ENCODE results near the gene WSCD2. TPM values are rescaled to one million over a fixed set of nuclear protein-coding genes. Genes with fewer than 3 reads are reported as not detected.

The WSCD2 gene
- polyA plus RNA-seq, 1 donor (not counting 4 experiments of a cell fraction or from before 2014, with no cell fraction given) = not detected

DNA sequence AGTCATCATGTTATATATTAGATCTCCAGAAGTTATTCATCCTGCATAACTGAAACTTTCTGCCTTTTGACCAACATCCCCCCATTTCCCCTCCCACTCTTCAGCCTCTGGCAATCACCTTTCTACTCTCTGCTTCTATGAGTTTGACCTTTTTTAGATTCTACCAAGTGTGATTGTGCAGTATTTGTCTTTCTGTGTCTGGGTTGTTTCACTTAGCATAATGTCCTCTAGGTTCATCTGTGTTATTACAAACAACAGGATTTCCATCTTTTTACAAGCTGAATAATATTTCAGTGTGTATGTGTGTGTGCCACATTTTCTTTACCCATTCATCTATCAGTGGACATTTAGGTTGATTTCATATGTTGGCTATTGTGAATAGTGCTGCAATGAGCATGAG is 11.2 kb upstream of the WSCD2 start:
- dilution Hi-C loops (cut with MboI; ENCODE audit: extremely low pct_ligation_motif_present, low sequenced_read_pairs) = no loop called here

GRCh38 chr12:108119126-108119973 is 9.7 kb upstream of the WSCD2 start:
- FAIRE-seq (no peak), DNase-seq (ENCODE audit: low read depth, low spot score) (no peak)
- Histone ChIP-seq H3K9me1 (ENCODE audit: control insufficient read depth, extremely low read depth, insufficient read depth, low read length) (no peaks in the 10 kb centered on the region), H3K9ac (ENCODE audit: control insufficient read depth, extremely low read depth, insufficient read depth, low read length) (no peak overlapping the region), H2AFZ (ENCODE audit: control insufficient read depth, low read length) (peak overlapping the region; percentile 2), H3K36me3 (ENCODE audit: control insufficient read depth in 2 of 2, extremely low read depth in 1 of 2, insufficient read depth in 2 of 2, low read length in 2 of 2) (no peaks in the 10 kb centered on the region), H3K4me1 (ENCODE audit: control insufficient read depth, extremely low read depth, insufficient read depth, low read length) (peaks cover 4% of the 10 kb centered on the region), H3K27me3 (ENCODE audit: control insufficient read depth, extremely low read depth, insufficient read depth, low read length) (no peaks in the 10 kb centered on the region), H3K4me2 (ENCODE audit: control insufficient read depth, extremely low read depth, insufficient read depth, low read depth, low read length) (no peak overlapping the region), H3K9me3 (ENCODE audit: control insufficient read depth, low read depth, low read length) (no peaks in the 10 kb centered on the region), H4K20me1 (ENCODE audit: control insufficient read depth, extremely low read depth, insufficient read depth, low read length) (no peaks in the 10 kb centered on the region), H3K79me2 (ENCODE audit: control insufficient read depth, insufficient read depth, low read length) (no peaks in the 10 kb centered on the region), H3K4me3 (ENCODE audit: control insufficient read depth in 2 of 3, extremely low read depth in 1 of 3, insufficient read depth in 2 of 3, low read depth in 1 of 3, low read length in 3 of 3) (no peak overlapping the region), H3K27ac (ENCODE audit: control insufficient read depth, insufficient read depth, low read length) (no peak overlapping the region)
- no peak for TF ChIP-seq EZH2 (IDR thresholded peaks at IDR 0.05; ENCODE audit: low read length)
- TF ChIP-seq, protein P1, sequence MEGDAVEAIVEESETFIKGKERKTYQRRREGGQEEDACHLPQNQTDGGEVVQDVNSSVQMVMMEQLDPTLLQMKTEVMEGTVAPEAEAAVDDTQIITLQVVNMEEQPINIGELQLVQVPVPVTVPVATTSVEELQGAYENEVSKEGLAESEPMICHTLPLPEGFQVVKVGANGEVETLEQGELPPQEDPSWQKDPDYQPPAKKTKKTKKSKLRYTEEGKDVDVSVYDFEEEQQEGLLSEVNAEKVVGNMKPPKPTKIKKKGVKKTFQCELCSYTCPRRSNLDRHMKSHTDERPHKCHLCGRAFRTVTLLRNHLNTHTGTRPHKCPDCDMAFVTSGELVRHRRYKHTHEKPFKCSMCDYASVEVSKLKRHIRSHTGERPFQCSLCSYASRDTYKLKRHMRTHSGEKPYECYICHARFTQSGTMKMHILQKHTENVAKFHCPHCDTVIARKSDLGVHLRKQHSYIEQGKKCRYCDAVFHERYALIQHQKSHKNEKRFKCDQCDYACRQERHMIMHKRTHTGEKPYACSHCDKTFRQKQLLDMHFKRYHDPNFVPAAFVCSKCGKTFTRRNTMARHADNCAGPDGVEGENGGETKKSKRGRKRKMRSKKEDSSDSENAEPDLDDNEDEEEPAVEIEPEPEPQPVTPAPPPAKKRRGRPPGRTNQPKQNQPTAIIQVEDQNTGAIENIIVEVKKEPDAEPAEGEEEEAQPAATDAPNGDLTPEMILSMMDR (optimal IDR thresholded peaks at IDR 0.05 in 1 of 3, IDR thresholded peaks at IDR 0.05 in 1 of 3, conservative IDR thresholded peaks at IDR 0.05 in 1 of 3; ENCODE audit: extremely low read depth in 1 of 3, insufficient read depth in 2 of 3, low read length in 3 of 3) = no peak
- dilution Hi-C loops (cut with MboI; ENCODE audit: extremely low pct_ligation_motif_present, low sequenced_read_pairs) = no loop called here

More for the DNA sequence above, 11.2 kb upstream of the WSCD2 start:
- no peaks in the 10 kb centered on the region for H3K36me3 ChIP-seq (ENCODE audit: control insufficient read depth in 2 of 2, extremely low read depth in 1 of 2, insufficient read depth in 2 of 2, low read length in 2 of 2)
- H2AFZ ChIP-seq (ENCODE audit: control insufficient read depth, low read length) = no peak overlapping the region
- H3K27me3 ChIP-seq (ENCODE audit: control insufficient read depth, extremely low read depth, insufficient read depth, low read length) = no peaks in the 10 kb centered on the region
- no peak overlapping the region for H3K4me3 ChIP-seq (ENCODE audit: control insufficient read depth in 2 of 3, extremely low read depth in 1 of 3, insufficient read depth in 2 of 3, low read depth in 1 of 3, low read length in 3 of 3)
- FAIRE-seq (no peak), DNase-seq (ENCODE audit: low read depth, low spot score) (no peak)
- H3K27ac ChIP-seq (ENCODE audit: control insufficient read depth, insufficient read depth, low read length) = peak overlapping the region; percentile 9
- H3K79me2 ChIP-seq (ENCODE audit: control insufficient read depth, insufficient read depth, low read length) = no peaks in the 10 kb centered on the region
- H3K4me2 ChIP-seq (ENCODE audit: control insufficient read depth, extremely low read depth, insufficient read depth, low read depth, low read length) = no peak overlapping the region
- peaks cover 7% of the 10 kb centered on the region for H3K4me1 ChIP-seq (ENCODE audit: control insufficient read depth, extremely low read depth, insufficient read depth, low read length)
- TF ChIP-seq, protein P1 (optimal IDR thresholded peaks at IDR 0.05 in 1 of 3, IDR thresholded peaks at IDR 0.05 in 1 of 3, conservative IDR thresholded peaks at IDR 0.05 in 1 of 3; ENCODE audit: extremely low read depth in 1 of 3, insufficient read depth in 2 of 3, low read length in 3 of 3) = no peak
- TF ChIP-seq EZH2 (IDR thresholded peaks at IDR 0.05; ENCODE audit: low read length) = no peak
- H3K9me3 ChIP-seq (ENCODE audit: control insufficient read depth, low read depth, low read length) = no peaks in the 10 kb centered on the region
- H3K9me1 ChIP-seq (ENCODE audit: control insufficient read depth, extremely low read depth, insufficient read depth, low read length) = no peaks in the 10 kb centered on the region
- H3K9ac ChIP-seq (ENCODE audit: control insufficient read depth, extremely low read depth, insufficient read depth, low read length) = no peak overlapping the region
- H4K20me1 ChIP-seq (ENCODE audit: control insufficient read depth, extremely low read depth, insufficient read depth, low read length) = no peaks in the 10 kb centered on the region
